Nephron progenitor cell (in vitro differentiated cells): ENCODE results near the gene IP6K1.

Experiments used
- DNase-seq: peaks from one replicate; pipeline ENCODE4 v3.0.0; 2021
- H3K27ac Mint-ChIP-seq: 2 replicates; pipeline ENCODE4 v1.8.0; 2021; ENCODE audit warnings: mild to moderate bottlenecking, moderate library complexity, mixed read lengths
- H3K27me3 Mint-ChIP-seq: 2 replicates; pipeline ENCODE4 v1.8.0; 2021; ENCODE audit warnings: mild to moderate bottlenecking, low read depth, mixed read lengths; ENCODE audit not compliant: poor library complexity
- H3K36me3 Mint-ChIP-seq: 2 replicates; pipeline ENCODE4 v1.8.0; 2021; ENCODE audit warnings: low read depth, mixed read lengths
- H3K4me1 Mint-ChIP-seq: 2 replicates; pipeline ENCODE4 v1.8.0; 2021; ENCODE audit warnings: mixed read lengths
- H3K4me3 Mint-ChIP-seq: 2 replicates; pipeline ENCODE4 v1.8.0; 2021; ENCODE audit warnings: mild to moderate bottlenecking, moderate library complexity, mixed read lengths
- H3K9me3 Mint-ChIP-seq: 2 replicates; pipeline ENCODE4 v1.8.0; 2021; ENCODE audit warnings: mild to moderate bottlenecking, moderate library complexity, mixed read lengths
- CTCF ChIP-seq: fragments of 200-600 bp; sonication (generic); IDR thresholded peaks from 2 replicates; pipeline ENCODE4 v1.5.0; 2021; ENCODE audit warnings: antibody characterized with exemption

IP6K1 gene

GRCh38 chr3:49807431-49808114 is 21.2 kb upstream of the IP6K1 start:
- peak overlapping the region; percentile 97 for H3K27ac Mint-ChIP-seq
- no peak for TF ChIP-seq CTCF
- peaks cover 3% of the 10 kb centered on the region for H3K27me3 Mint-ChIP-seq
- H3K36me3 Mint-ChIP-seq: no peaks in the 10 kb centered on the region
- DNase-seq: peak; percentile 18
- H3K4me1 Mint-ChIP-seq: peaks cover 55% of the 10 kb centered on the region
- no peaks in the 10 kb centered on the region for H3K9me3 Mint-ChIP-seq
- H3K4me3 Mint-ChIP-seq: peak overlapping the region; percentile 36

- Mint-ChIP-seq H3K4me1 (peaks cover 63% of the 10 kb centered on the region), H3K27me3 (peaks cover 10% of the 10 kb centered on the region), H3K9me3 (no peaks in the 10 kb centered on the region), H3K36me3 (no peaks in the 10 kb centered on the region), H3K4me3 (no peak overlapping the region), H3K27ac (peak overlapping the region; percentile 91)
- TF ChIP-seq CTCF: no peak
- DNase-seq: no peak
Measured at GRCh38 chr3:49806850-49807249, 20.5 kb upstream of the IP6K1 start.

- peak; percentile 64 for DNase-seq
- H3K4me3 Mint-ChIP-seq: peak overlapping the region; percentile 71
Measured at GRCh38 chr3:49805897-49806701, 19.8 kb upstream of the IP6K1 start.

GRCh38 chr3:49805367-49805782 is 19.0 kb upstream of the IP6K1 start:
- Mint-ChIP-seq H3K36me3 (no peaks in the 10 kb centered on the region), H3K4me1 (peaks cover 72% of the 10 kb centered on the region), H3K4me3 (peak overlapping the region; percentile 71)

More at GRCh38 chr3:49805897-49806701, 19.8 kb upstream of the IP6K1 start:
- peak overlapping the region; percentile 91 for H3K27ac Mint-ChIP-seq
- no peaks in the 10 kb centered on the region for H3K9me3 Mint-ChIP-seq
- H3K27me3 Mint-ChIP-seq: peaks cover 18% of the 10 kb centered on the region
- no peaks in the 10 kb centered on the region for H3K36me3 Mint-ChIP-seq
- peaks cover 70% of the 10 kb centered on the region for H3K4me1 Mint-ChIP-seq
- TF ChIP-seq CTCF: no peak

GRCh38 chr3:49804141-49805041 is 18.0 kb upstream of the IP6K1 start:
- TF ChIP-seq CTCF: no peak
- DNase-seq: no peak
- H3K27me3 Mint-ChIP-seq: peaks cover 26% of the 10 kb centered on the region
- H3K9me3 Mint-ChIP-seq: no peaks in the 10 kb centered on the region
- no peaks in the 10 kb centered on the region for H3K36me3 Mint-ChIP-seq
- peak overlapping the region; percentile 78 for H3K4me3 Mint-ChIP-seq
- peak overlapping the region; percentile 93 for H3K27ac Mint-ChIP-seq
- H3K4me1 Mint-ChIP-seq: peaks cover 72% of the 10 kb centered on the region

More at GRCh38 chr3:49805367-49805782, 19.0 kb upstream of the IP6K1 start:
- H3K27me3 Mint-ChIP-seq: peaks cover 20% of the 10 kb centered on the region
- DNase-seq: no peak
- H3K27ac Mint-ChIP-seq: peak overlapping the region; percentile 80
- no peaks in the 10 kb centered on the region for H3K9me3 Mint-ChIP-seq
- TF ChIP-seq CTCF: no peak
